Epithelial cell of proximal tubule (primary cell): ENCODE data around the gene DPY19L1. TPM values are rescaled to one million over a fixed set of nuclear protein-coding genes. Genes with fewer than 3 reads are reported as not detected.
"Not testable (repeated sequence)": the region's sequence is repeated elsewhere in the genome, so short reads cannot be mapped to it uniquely, and the experiment has no call there.

Experiments used
- DNase-seq: peaks from one replicate; pipeline ENCODE4 v3.0.0-alpha.2; 2011; ENCODE audit warnings: low read depth
- H3K4me3 ChIP-seq: 2 replicates; pipeline ENCODE4 v1.5.1; 2011; ENCODE audit warnings: low read depth, mild to moderate bottlenecking, low read length
- total RNA-seq: library from RNA; depleted of rRNA; stranded (reverse); fragments of >200 nt; gene quantifications from 2 replicates; pipeline ENCODE4 v1.2.3, GENCODE V29; 2015
- TF ChIP-seq, protein P1 (sequence below): conservative IDR thresholded peaks from 2 replicates; pipeline ENCODE4 v1.5.1; 2012; ENCODE audit warnings: low read depth, mild to moderate bottlenecking, low read length

The DPY19L1 gene
- total RNA-seq, 1 donor from 2014 or later, result 28.0 TPM

DNA sequence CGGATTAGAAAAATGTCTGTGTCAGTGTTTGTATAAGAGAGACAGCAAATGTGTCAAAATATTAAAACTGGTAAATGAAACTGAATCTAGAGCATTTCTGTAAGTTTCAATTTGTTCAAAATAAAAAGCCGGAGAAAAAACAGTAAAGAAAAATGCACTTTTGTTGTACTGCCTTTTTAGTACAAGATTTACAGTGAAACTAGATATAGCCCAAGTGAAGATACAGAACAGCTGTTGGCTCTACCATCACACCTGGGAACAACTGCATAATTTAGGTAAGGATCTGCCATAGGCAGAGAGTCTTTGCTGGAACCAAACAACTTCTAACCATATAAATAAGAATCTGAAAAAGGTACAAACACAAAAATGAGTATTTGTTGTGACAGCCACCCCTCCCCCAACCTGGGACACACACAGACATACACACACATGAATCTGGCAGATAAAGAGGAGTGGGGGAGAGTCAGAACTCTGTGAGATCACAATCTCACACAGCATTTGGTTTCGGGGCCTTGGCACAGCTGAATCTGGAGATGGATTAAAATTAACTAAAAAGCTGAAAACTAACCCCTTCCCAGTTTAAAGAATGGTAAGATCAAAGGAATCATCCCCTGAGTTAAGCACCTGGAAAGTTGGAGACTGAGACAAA is 54.8 kb downstream of the DPY19L1 start:
- TF ChIP-seq, protein P1, sequence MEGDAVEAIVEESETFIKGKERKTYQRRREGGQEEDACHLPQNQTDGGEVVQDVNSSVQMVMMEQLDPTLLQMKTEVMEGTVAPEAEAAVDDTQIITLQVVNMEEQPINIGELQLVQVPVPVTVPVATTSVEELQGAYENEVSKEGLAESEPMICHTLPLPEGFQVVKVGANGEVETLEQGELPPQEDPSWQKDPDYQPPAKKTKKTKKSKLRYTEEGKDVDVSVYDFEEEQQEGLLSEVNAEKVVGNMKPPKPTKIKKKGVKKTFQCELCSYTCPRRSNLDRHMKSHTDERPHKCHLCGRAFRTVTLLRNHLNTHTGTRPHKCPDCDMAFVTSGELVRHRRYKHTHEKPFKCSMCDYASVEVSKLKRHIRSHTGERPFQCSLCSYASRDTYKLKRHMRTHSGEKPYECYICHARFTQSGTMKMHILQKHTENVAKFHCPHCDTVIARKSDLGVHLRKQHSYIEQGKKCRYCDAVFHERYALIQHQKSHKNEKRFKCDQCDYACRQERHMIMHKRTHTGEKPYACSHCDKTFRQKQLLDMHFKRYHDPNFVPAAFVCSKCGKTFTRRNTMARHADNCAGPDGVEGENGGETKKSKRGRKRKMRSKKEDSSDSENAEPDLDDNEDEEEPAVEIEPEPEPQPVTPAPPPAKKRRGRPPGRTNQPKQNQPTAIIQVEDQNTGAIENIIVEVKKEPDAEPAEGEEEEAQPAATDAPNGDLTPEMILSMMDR, result no peak
- H3K4me3 ChIP-seq, result no peak overlapping the region
- DNase-seq, result no peak

DNA sequence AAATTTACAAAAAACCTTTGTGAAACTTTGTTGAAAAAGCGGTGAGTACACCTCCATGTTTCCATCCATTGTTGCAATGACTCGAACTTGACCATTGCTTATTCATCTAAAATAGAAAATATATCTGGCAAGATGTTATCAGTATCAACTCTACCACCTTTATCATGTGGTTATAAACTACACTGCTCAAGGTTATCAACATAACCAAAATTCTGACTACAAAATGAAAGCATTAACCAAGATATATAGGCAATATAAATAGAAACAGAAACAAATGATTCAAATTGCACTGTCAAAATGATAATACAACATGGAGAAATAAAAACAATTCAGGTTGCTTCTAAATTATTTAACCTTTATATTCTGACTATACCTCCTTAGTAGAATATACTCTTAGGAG is 58.2 kb downstream of the DPY19L1 start:
- not testable (repeated sequence) for H3K4me3 ChIP-seq, DNase-seq

DNA sequence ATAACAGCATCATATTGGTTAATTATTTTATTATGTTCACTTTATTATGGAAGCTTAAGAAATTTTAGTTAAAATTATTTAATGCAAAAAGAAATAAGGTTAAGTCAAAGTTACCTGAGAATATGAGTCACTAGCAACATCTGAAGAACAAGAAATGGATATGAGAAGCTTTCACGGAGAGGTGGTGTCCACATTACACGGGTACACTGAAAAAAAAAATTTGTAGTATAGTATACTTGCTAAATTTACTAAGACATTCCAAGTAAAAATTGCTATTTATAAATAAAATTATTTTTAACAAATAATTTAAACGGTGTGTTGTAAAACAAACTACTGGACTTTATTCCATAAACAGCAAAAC is 63.9 kb downstream of the DPY19L1 start:
- no peak for DNase-seq
- TF ChIP-seq, protein P1, result no peak
- H3K4me3 ChIP-seq, result no peak overlapping the region

DNA sequence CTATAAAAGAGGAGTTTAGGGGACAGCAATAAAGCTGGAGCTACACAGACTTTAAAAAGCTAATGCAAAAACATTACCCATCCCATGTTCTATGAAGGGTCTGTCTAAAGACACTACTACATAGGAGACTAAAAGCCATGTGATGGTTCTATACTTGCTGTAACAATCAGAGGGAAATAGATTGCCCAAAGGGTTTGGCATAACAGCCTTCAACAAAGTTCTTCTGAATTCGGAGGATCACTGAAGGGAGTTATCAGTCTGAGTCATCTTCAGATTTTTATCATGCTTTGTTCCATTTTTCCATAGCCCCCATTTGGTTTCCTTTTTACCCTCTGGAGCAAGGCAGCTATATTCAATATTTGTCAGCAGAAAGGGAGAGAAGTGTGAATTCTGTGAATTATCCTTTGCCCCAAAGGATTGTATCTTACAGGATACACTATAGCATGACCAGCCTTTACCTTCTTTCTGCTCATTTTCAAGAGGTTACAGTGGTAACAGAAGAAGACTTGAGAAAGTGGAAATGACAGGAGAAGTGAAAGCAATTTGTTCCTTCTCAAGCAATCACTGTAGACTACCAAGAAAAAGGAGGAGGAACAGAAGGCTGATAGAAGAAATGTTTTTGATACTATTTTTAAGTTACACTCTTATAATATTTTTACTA is 64.4 kb downstream of the DPY19L1 start:
- DNase-seq, H3K4me3 ChIP-seq: not testable (repeated sequence)

DNA sequence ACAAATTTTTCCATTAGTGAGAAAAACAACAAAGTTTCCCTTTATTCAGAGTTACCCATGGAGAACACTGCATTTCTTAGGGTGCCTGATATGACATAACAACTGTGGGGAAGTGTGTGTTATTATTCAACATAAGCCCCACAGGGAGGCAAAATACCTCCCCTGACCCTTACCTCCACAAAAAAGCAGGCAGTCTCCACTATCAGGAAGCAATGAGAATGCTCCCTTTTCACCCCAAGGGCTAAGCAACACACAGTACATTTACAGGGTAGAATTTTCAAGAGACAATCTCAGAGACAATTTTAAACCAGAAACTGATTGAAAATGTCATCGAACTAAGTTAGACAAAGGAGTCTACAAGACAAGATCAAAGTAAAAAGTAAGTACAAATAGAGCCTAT is 69.5 kb downstream of the DPY19L1 start:
- DNase-seq, H3K4me3 ChIP-seq: not testable (repeated sequence)

DNA sequence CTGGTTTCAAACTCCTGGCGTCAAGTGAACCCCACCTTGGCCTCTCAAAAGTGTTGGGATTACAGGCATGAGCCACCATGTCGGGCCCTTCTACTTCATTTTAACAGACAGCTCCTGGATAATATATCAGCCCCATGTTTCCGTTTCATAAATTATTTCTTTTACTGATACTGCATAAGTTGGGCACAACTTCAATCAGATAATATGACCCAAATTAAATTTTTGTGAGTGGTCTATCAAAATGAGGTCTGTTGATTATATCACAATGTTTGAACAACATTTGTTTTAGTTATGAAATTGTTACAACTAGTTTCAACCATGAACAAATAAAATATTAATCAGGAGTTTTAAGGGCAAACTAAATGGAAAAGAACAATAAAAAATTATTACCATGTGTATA is 70.8 kb downstream of the DPY19L1 start:
- H3K4me3 ChIP-seq, DNase-seq: not testable (repeated sequence)

DNA sequence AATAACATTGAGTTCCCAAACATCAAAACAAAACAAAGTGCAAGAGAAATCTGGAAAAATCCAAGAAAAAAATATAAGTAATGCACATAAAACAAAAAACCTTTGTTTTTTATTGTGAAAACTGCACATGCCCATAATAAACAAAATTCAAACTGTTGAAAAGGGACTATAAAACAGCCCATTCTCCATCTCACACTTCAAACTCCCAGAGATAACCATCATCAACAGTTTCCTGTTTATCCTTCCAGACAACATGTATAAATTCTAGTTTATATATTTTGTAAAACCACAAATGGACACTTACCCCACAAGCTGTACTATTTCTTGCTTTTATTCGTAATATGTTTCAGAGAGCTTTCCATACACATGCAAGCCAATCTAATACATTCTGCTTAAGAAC is 79.3 kb downstream of the DPY19L1 start:
- no peak overlapping the region for H3K4me3 ChIP-seq
- TF ChIP-seq, protein P1, result no peak
- no peak for DNase-seq

DNA sequence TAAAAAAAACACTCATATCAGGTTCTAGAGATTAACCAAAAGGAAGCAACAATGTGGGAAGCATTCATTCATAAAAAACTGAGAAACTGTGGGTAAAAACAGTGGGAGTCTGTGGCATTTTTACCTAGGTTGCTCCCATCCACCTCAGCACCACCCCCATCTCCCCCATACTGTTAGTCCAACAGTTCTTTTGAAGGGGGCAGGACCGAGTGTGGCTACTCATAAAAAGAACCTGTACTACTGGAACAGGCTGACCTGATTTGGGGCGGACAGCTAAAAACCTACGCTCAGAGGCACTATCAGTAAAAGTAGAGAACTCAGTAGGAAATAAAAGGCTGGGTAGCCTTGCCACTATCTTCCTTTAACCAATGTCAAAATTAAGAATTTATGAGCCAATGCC is 84.5 kb downstream of the DPY19L1 start:
- DNase-seq, result no peak
- TF ChIP-seq, protein P1, result no peak
- no peak overlapping the region for H3K4me3 ChIP-seq

DNA sequence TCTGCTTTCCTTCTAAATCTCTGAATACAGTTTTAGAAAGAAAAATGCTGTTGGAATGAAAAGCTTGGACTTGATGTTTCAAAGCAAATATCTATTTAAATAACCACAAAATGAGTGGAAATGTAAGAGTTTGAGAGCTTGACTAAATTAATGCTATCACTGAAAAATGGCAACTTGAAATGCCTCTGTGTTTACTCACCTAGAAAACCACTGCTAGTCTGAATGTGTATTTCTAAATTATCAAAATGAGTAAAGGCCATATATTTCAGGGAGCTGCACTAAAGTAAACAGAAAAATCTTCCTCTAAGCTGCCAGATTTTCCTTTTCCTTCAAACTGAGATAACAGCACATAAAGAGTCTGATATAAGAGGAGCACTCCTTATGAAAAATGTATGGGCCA is 87.9 kb downstream of the DPY19L1 start:
- no peak overlapping the region for H3K4me3 ChIP-seq
- TF ChIP-seq, protein P1, result no peak
- DNase-seq, result no peak

DNA sequence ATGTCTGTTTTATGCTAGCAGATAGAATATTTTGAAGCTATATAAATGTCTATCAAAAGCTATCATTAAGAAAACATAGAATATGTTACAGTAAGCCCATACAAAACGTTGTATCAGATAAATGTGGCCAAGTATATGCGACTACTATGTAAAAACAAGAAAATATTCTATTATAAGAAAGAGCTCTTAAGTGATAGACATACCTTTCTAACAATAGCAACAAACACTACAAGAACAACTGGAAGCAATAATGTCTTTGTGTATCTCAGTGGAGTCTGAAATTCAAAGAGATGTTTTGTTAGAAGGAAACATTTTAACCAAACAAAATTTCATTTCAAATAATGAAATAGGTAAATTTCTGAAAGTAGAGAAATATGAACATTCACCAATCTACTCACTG is 89.9 kb downstream of the DPY19L1 start:
- not testable (repeated sequence) for H3K4me3 ChIP-seq, DNase-seq
